K562 (cell line): Measurements from ENCODE around the gene HOXB6. TPM values are rescaled to one million over a fixed set of nuclear protein-coding genes. Genes with fewer than 3 reads are reported as not detected.

ENCODE experiments used
- BHLHE40 ChIP-seq: IDR thresholded peaks from 2 replicates; pipeline ENCODE4 v1.6.1; 2011; ENCODE audit warnings: low read length, improper control_type of control experiment
- CBFA2T2 ChIP-seq: fragments of 450-650 bp; conservative IDR thresholded peaks from 2 replicates; pipeline ENCODE4 v1.6.1; 2017; ENCODE audit warnings: mild to moderate bottlenecking
- E2F1 ChIP-seq: sonication (generic); formaldehyde crosslinking; IDR thresholded peaks from 2 replicates; pipeline ENCODE4 v1.8.1; 2023; ENCODE audit warnings: mild to moderate bottlenecking, missing genetic modification reagents, moderate library complexity
- GABPA ChIP-seq: fragments of 200-800 bp; sonication (Bioruptor generic); conservative IDR thresholded peaks from 2 replicates; pipeline ENCODE4 v1.6.1; 2016; ENCODE audit warnings: low read depth, missing genetic modification characterization, missing compliant biosample characterization
- NFRKB ChIP-seq: fragments of 450-650 bp; IDR thresholded peaks from 2 replicates; pipeline ENCODE4 v1.6.1; 2016; ENCODE audit warnings: low read depth
- NFYB ChIP-seq: IDR thresholded peaks from 2 replicates; pipeline ENCODE4 v1.6.1; 2011; ENCODE audit warnings: mild to moderate bottlenecking, moderate library complexity; ENCODE audit not compliant: insufficient read length; ENCODE audit errors: extremely low read depth
- PHF8 ChIP-seq: fragments of 200-600 bp; sonication (generic); IDR thresholded peaks from 2 replicates; pipeline ENCODE4 v1.6.1; 2012; ENCODE audit warnings: mixed run types, mild to moderate bottlenecking, inconsistent platforms, low read length, moderate library complexity, borderline replicate concordance
- PML ChIP-seq: IDR thresholded peaks from 2 replicates; pipeline ENCODE4 v1.6.1; 2012; ENCODE audit warnings: low read length, inconsistent platforms
- POLR2AphosphoS5 ChIP-seq: IDR thresholded peaks from 2 replicates; pipeline ENCODE4 v1.6.1; 2011; ENCODE audit warnings: mild to moderate bottlenecking, low read depth, low read length, moderate library complexity; ENCODE audit not compliant: control insufficient read depth, insufficient read depth
- RBFOX2 ChIP-seq: fragments of 200-400 bp; formaldehyde crosslinking; IDR thresholded peaks from 2 replicates; pipeline ENCODE4 v1.6.1; 2017; ENCODE audit warnings: low read depth, mild to moderate bottlenecking, low read length, moderate library complexity
- RBM15 ChIP-seq: fragments of 200-400 bp; formaldehyde crosslinking; IDR thresholded peaks from 2 replicates; pipeline ENCODE4 v1.6.1; 2018; ENCODE audit warnings: mild to moderate bottlenecking, low read length, moderate library complexity; ENCODE audit not compliant: insufficient read depth
- RCOR1 ChIP-seq, 2 experiments: IDR thresholded peaks; 2 replicates each; pipeline ENCODE4 v1.6.1; 2012; ENCODE audit warnings: low read depth in 2 of 2, low read length in 2 of 2, borderline replicate concordance in 1 of 2, improper control_type of control experiment in 1 of 2
- SAP30 ChIP-seq: fragments of 200-600 bp; sonication (generic); IDR thresholded peaks from 2 replicates; pipeline ENCODE4 v1.6.1; 2012; ENCODE audit warnings: borderline replicate concordance, low read depth, mild to moderate bottlenecking, moderate library complexity, low read length, control low read depth, inconsistent platforms; ENCODE audit not compliant: insufficient read depth, poor library complexity, severe bottlenecking
- UBTF ChIP-seq, 2 experiments: IDR thresholded peaks; 2 replicates each; pipeline ENCODE4 v1.6.1; 2012; ENCODE audit warnings: improper control_type of control experiment in 2 of 2, low read depth in 2 of 2, low read length in 2 of 2, borderline replicate concordance in 1 of 2
- YY1 ChIP-seq, 3 experiments: IDR thresholded peaks; 2 replicates each; pipeline ENCODE4 v1.6.1; 2011; ENCODE audit warnings: low read length in 2 of 3, mild to moderate bottlenecking in 2 of 3, moderate library complexity in 2 of 3, borderline replicate concordance in 1 of 3, control low read depth in 1 of 3, low read depth in 1 of 3; ENCODE audit not compliant: insufficient read depth in 3 of 3, insufficient replicate concordance in 2 of 3, control insufficient read depth in 1 of 3, insufficient read length in 1 of 3; ENCODE audit errors: extremely low read depth in 1 of 3
- ZBTB9 ChIP-seq: fragments of 450-650 bp; formaldehyde crosslinking; IDR thresholded peaks from 2 replicates; pipeline ENCODE4 v1.4.0; 2020; ENCODE audit warnings: mild to moderate bottlenecking, moderate library complexity
- ZKSCAN1 ChIP-seq: fragments of 150-350 bp; IDR thresholded peaks from 2 replicates; pipeline ENCODE4 v1.6.1; 2016; ENCODE audit warnings: low read depth, low read length
- ZNF212 ChIP-seq: fragments of 450-650 bp; formaldehyde crosslinking; IDR thresholded peaks from 2 replicates; pipeline ENCODE4 v1.4.0; 2020; ENCODE audit warnings: mild to moderate bottlenecking
- ZNF766 ChIP-seq: fragments of 200-800 bp; sonication (Bioruptor generic); conservative IDR thresholded peaks from 2 replicates; pipeline ENCODE4 v1.6.1; 2016; ENCODE audit warnings: missing genetic modification characterization, missing compliant biosample characterization
- polyA plus RNA-seq, 8 experiments: library from polyadenylated mRNA; depleted of rRNA in 4 of 8; stranded (reverse) in 5 of 8; unstranded in 3 of 8; fragments of >200 nt; fragmentation: Nextera tagmentation in 2 of 8; fragmentation: Illumina TruSeq in 1 of 8; extraction: Ambion mirVana in 2 of 8; extraction: Trizol in 1 of 8; gene quantifications; 2 replicates each; pipeline versions ENCODE4 v1.2.1 to v1.2.3, GENCODE V29; 2011 to 2014; ENCODE audit warnings: inconsistent platforms in 1 of 8, missing spikeins in 1 of 8
- total RNA-seq, 7 experiments: library from RNA; depleted of rRNA in 6 of 7; stranded (reverse); fragments of >200 nt in 6 of 7; fragmentation: Illumina TruSeq in 2 of 7; extraction: Trizol in 2 of 7; gene quantifications; 2 replicates each; pipeline versions ENCODE4 v1.2.1 to v1.2.3, GENCODE V29; 2011 to 2021; ENCODE audit warnings: low replicate concordance in 1 of 7

The HOXB6 gene
- total and polyA plus RNA-seq, 9 of the 15 experiments (the other 6 are each of a cell fraction or from before 2014, with no cell fraction given) = 1.2 to 14.8 (median 4.9) TPM

GRCh38 chr17:48577946-48578615 lies 26.7 kb downstream of the HOXB6 start, which contains the start of gene HOXB4 (continued):
- no peak for TF ChIP-seq E2F1 (CRISPR knock-in tag)
- TF ChIP-seq ZKSCAN1 = no peak
- TF ChIP-seq GABPA (tag) = peak; percentile 41; the same call in 1 of the 2 replicates
- no peak for TF ChIP-seq NFRKB
- peak; percentile 44 for TF ChIP-seq SAP30
- 0 out of 2 replicates have a peak, but pooled peaks have one; percentile 6 for TF ChIP-seq BHLHE40
- peak in 1 of 2 experiments; percentile 9; a peak in 1 of 4 replicates for TF ChIP-seq RCOR1 (IDR thresholded peaks at IDR 0.05; ENCODE audit: borderline replicate concordance in 1 of 2, low read depth in 2 of 2, low read length in 2 of 2)
- TF ChIP-seq ZNF212 = 0 out of 2 replicates have a peak, but pooled peaks have one; percentile 33
- no peak for TF ChIP-seq RBM15
- peak; percentile 36; the same call in 1 of the 2 replicates for TF ChIP-seq PHF8
- peak; percentile 56; the same call in 1 of the 2 replicates for TF ChIP-seq RBFOX2
- peak; percentile 97 for TF ChIP-seq ZNF766 (CRISPR knock-in tag)
- peak; percentile 52 for TF ChIP-seq CBFA2T2
- TF ChIP-seq NFYB = peak; percentile 78
- peak; percentile 54 to 80; a peak in 2 of 4 replicates for TF ChIP-seq UBTF (IDR thresholded peaks at IDR 0.05; ENCODE audit: borderline replicate concordance in 1 of 2, low read depth in 2 of 2, low read length in 2 of 2)
- peak in 2 of 3 experiments; percentile 72 to 89 for TF ChIP-seq YY1 (IDR thresholded peaks at IDR 0.05; ENCODE audit: borderline replicate concordance in 1 of 3, control insufficient read depth in 1 of 3, extremely low read depth in 1 of 3, insufficient read depth in 3 of 3, insufficient read length in 1 of 3, insufficient replicate concordance in 2 of 3, low read depth in 1 of 3, low read length in 2 of 3)
- peak; percentile 42; the same call in 1 of the 2 replicates for TF ChIP-seq PML
- no peak for TF ChIP-seq ZBTB9 (CRISPR knock-in tag)
- TF ChIP-seq POLR2AphosphoS5 = peak; percentile 20; the same call in 1 of the 2 replicates
